Stimulated activated CD8-positive, alpha-beta memory T cell treated with anti-CD3 and anti-CD28 coated beads, Interleukin-4, amount 100 ng/mL, for 24 hours (primary cell): ENCODE results near the gene ZNF605.
A peak's percentile ranks its signal among the peaks of the same experiment; 100 is the strongest.
"Not testable (repeated sequence)": the region's sequence is repeated elsewhere in the genome, so short reads cannot be mapped to it uniquely, and the experiment has no call there.

Source experiments
- DNase-seq: peaks from one replicate; pipeline ENCODE4 v3.0.0-alpha.2; 2020; ENCODE audit warnings: low read depth

Gene ZNF605

GRCh38 chr12:132956011-132956788 is at the start of gene ZNF605:
Gene ZNF605, minus strand, starts transcription at chr12:132956306. Its CDS starts 10,671 bp downstream, at chr12:132945635.
- DNase-seq = peak; percentile 77

GRCh38 chr12:132998741-132999140 is 42.6 kb upstream of the ZNF605 start:
- DNase-seq = no peak

GRCh38 chr12:132986885-132987225 is 30.7 kb upstream of the ZNF605 start:
- DNase-seq = no peak

- DNase-seq = peak; percentile 79
Measured at GRCh38 chr12:132986001-132986884, 30.1 kb upstream of the ZNF605 start, which contains the start of gene ZNF26. Gene ZNF26, plus strand, starts transcription at chr12:132986367. Its CDS starts 474 bp downstream, at chr12:132986841.

GRCh38 chr12:132976870-132977269 is 20.8 kb upstream of the ZNF605 start:
- DNase-seq = not testable (repeated sequence)

GRCh38 chr12:132972374-132972773 is 16.3 kb upstream of the ZNF605 start:
- no peak for DNase-seq

GRCh38 chr12:132967736-132968135 is 11.6 kb upstream of the ZNF605 start:
- DNase-seq = no peak

GRCh38 chr12:132966676-132967415 is 10.7 kb upstream of the ZNF605 start:
- no peak for DNase-seq

- no peak for DNase-seq
Measured at GRCh38 chr12:132965796-132966195, 9.7 kb upstream of the ZNF605 start.

- not testable (repeated sequence) for DNase-seq
Measured at GRCh38 chr12:132963947-132964346, 7.8 kb upstream of the ZNF605 start.

GRCh38 chr12:132961790-132962189 is 5.7 kb upstream of the ZNF605 start:
- DNase-seq = not testable (repeated sequence)

- no peak for DNase-seq
Measured at GRCh38 chr12:132955094-132956010, 754 bp downstream of the ZNF605 start.

- DNase-seq = no peak
Measured at GRCh38 chr12:132954471-132955048, 1.5 kb downstream of the ZNF605 start.

GRCh38 chr12:132953771-132954170 is 2.3 kb downstream of the ZNF605 start:
- no peak for DNase-seq

- no peak for DNase-seq
Measured at GRCh38 chr12:132953163-132953425, 3.0 kb downstream of the ZNF605 start.

- no peak for DNase-seq
Measured at GRCh38 chr12:132952371-132953162, 3.5 kb downstream of the ZNF605 start.

GRCh38 chr12:132951649-132952048 is 4.5 kb downstream of the ZNF605 start:
- DNase-seq = no peak

- DNase-seq = no peak
Measured at GRCh38 chr12:132950844-132951535, 5.1 kb downstream of the ZNF605 start.
